Colon (tissue), 2 donors: ENCODE data around the gene C5orf58.
"Not testable (repeated sequence)": the region's sequence is repeated elsewhere in the genome, so short reads cannot be mapped to it uniquely, and the experiment has no call there.

Experiments used
- FAIRE-seq: peaks from 2 replicates; lab custom pipeline; 2012; peaks lifted over from hg19 to GRCh38; lab: Jason Lieb, UNC
- donor health status: control.
- donor health status: control.

C5orf58 gene

DNA sequence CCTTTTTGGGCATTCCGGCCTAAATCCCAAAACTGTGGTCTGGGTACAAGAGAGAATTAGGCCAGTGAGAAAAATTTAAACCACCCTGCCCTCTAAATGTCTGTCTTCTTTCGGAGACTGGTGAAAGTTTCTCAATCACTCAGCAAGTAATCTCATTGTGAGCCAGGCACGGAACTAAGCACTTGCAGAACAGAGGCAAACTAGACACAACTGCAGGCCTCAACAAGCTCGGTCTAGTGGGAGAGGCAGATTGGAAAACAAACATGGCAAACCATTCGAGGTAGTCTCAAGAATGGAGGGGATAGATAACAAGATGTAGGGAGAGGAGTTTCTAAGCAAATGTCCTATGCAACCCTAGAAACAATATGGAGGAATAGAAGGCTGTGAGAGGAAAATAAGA lies 8.9 kb upstream of the C5orf58 start:
- FAIRE-seq = no peak

- FAIRE-seq = no peak
These were observed 7.3 kb upstream of the C5orf58 start for GRCh38 chr5:170225326-170226128.

GRCh38 chr5:170226129-170226615 lies 6.6 kb upstream of the C5orf58 start:
- FAIRE-seq = no peak

DNA sequence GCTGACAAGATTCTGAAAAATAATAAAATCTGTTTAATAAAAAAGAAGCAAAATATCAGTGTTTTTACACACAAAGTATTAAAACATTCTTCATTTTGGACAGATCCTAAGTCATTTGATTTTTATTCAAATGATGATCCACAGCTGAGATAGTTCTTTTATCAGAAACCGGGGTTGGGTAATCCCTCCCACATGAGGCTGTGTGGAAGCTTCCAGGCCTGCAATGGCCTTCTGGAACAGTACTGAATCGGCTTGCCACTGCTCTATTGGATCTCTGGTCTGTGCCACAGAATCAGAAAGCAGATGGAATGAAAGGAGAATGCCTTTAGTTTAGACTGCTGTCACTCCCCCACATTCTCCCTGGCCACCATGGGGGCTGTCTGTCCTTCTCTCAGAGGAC lies 6.1 kb upstream of the C5orf58 start:
- FAIRE-seq = no peak

DNA sequence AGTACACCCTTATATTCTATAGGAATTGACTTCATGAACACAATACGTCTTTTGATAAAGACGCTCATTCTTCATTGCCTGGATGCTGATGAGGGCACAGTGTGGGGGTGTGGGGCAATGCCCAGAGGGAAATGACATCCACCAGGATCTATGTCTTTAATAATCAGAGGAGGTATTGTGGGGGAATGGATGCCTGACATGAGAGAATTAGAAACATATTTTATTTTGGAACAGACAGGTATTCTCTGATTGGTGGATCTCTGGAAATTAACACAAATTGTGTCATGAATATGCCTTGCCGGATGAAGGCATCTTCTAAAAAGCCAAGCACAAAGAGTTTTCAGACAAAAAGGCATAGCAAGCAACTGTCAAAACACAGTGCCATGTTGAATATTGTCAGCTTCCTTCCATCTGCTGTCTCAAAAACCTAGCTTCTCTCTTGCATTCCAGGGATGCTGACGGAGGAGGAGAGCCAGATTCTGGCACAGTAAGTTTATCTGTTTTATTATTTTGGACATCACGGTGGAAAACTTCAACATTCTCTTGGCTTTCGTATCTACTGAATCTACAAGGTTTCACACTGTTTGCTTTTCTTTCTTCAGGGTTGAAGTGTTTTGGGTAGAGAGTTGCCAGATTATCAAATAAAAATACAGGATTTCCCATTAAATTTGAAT lies 3.9 kb upstream of the C5orf58 start:
- no peak for FAIRE-seq

GRCh38 chr5:170233358-170233892 lies 640 bp downstream of the C5orf58 start:
- FAIRE-seq = no peak

GRCh38 chr5:170235876-170236864 lies 3.4 kb downstream of the C5orf58 start:
- no peak for FAIRE-seq

DNA sequence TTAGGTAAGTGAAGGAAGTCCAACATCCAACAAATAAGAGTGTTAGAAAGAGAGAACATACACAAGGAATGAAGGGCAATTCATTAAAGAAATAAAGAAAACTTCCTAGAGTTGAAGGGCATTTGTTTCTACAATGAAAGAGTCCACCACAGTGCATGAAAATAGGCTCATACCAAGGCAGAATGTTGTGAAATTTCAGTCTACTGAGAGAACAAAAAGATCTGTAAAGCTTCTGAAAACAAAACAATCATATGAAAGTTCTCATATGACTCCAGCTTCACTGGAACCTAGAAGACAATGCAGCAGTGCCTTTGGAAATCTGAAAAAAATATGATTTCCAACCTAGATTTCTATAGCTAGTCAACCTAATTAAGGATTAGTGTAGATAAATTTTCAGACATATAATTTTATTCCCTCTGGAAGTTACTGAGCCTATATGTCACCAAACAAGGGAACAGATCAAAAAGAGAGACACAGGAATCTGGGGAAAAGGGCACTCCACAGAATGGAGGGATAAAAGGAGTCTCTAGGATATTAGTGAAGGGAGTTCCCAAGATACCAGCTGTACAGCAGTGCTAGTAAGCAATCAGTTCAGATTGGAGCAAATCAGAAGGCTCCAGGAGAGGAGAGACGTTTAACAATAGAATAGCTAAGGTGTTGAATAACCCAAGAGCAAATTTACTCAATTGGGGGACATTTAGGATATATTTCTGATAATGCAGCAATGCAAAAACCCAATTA lies 5.8 kb downstream of the C5orf58 start:
- no peak for FAIRE-seq

DNA sequence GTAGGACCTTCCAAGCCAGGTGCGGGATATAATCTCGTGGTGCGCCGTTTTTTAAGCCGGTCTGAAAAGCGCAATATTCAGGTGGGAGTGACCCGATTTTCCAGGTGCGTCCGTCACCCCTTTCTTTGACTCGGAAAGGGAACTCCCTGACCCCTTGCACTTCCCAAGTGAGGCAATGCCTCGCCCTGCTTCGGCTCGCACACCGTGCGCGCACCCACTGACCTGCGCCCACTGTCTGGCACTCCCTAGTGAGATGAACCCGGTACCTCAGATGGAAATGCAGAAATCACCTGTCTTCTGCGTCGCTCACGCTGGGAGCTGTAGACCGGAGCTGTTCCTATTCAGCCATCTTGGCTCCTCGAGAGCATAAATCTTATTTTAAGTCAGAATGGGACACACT lies 12.7 kb downstream of the C5orf58 start:
- FAIRE-seq = not testable (repeated sequence)

GRCh38 chr5:170246126-170246870 lies 13.5 kb downstream of the C5orf58 start:
- no peak for FAIRE-seq

- FAIRE-seq = no peak
These were observed 14.6 kb downstream of the C5orf58 start for GRCh38 chr5:170247363-170247762.

DNA sequence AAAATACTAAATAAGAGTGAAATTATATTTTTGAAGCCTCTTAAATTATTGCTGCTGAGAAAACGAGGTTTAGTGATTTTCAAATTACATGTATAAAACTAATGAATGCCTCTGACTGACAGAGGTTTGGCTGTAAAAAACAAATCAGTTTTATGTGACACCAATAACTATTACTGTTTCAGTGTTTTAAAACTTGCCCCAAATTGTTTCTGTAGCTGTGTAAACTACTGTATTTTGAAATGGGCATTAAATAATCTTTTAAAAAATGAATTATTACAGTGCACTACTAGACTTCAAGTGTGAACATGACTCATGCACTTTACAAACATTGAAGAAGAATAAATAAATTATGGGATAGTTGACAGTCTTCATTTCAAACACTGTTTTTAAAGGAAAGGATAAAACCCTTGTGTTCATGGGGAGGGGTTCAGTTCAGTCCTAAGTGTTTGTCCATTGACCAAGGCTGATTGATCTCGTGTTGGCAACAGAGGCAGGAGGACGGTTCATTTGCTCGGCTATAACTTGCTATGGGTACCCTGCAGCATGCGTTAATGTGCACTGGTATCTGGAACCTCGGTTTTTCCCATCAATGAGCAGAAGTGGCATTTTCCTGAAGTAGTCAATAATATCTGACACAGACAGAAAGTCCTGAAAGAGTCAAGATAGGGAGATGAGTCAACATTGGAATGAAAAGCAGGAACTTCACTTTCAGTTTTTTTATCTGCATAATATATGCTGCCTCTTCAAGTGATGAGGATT lies 15.6 kb downstream of the C5orf58 start:
- FAIRE-seq = no peak

DNA sequence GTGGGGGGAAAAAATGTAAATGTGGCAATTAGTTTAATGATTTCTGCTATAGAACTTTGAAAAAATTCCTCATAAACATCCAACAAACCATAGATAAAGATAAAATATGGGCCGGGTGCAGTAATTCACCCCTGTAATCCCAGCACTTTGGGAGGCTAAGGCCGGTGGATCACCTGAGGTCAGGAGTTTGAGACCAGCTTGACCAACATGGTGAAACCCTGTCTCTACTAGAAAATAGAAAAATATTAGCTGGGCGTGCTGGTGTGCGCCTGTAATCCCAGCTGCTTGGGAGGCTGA lies 16.1 kb downstream of the C5orf58 start:
- not testable (repeated sequence) for FAIRE-seq

GRCh38 chr5:170249355-170249754 lies 16.6 kb downstream of the C5orf58 start:
- no peak for FAIRE-seq

DNA sequence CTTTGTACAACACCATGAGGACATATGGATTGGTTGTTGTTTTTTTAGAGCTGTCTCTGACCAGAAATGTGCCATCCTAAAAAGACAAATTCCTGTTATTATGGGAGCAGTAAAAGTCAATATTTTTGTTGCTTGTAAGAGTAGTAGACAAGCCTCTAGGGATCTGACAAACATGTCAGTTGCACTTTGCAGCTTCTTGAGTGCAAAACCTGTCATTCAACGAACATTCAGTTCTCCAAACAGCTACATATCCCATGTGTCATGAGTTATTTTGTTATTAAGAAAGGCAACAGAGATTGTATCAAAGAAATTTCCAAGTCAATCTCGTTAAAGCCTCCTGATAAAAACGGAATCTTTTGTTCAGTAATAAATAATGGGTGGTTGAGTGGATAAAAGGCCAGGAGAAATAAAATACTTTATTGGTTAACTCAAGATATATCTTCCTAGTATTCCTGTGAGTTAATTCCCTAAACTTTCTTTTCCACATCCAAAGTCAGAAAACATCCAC lies 18.1 kb downstream of the C5orf58 start:
- no peak for FAIRE-seq

DNA sequence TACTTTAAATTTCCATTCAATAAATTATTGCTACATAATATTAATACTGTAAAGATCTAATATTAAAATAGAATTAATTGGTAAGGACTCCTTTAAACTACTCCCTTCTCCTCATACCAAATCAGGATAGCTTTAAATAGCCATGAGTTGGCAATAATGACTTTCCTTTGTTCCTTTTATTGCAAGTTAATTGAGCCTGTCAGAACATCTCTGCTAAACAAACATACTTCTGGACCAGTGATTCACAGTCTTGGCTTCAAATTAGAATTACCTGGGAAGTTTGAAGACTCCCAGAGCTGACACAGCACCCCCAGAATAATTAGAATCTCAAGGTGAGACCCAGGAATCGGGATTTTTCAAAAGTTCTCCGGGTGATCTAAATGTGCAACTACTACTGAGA lies 18.7 kb downstream of the C5orf58 start:
- no peak for FAIRE-seq

GRCh38 chr5:170252109-170252508 lies 19.3 kb downstream of the C5orf58 start:
- no peak for FAIRE-seq

DNA sequence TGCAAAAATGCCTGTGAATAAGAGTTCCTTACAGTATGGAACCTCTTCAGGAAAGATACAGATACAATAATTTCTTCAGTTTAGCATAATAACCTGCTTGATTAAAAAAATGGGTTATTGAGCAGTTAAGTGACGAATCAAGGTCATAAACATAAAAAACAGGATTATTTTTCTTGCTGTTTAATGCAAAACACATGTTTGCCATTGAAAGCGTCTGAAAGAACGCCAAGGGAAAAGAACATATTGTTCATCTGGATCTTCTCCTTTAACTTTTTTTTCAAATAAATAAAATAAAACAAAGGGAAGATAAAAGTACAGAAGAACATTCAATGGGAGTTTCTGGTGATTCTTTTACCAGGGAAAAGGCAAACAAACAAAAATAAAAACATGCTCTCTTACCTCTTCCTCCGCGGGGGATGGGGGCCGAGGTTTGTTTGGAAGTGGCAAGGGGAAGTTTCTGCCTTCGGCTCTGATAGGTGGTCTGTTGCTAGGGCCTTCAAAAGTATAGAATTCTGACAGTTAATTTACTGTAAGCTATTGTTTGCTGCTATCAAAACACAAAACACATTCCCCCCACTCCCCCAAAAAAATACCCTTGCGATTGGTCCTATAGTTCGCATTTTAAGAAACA lies 20.1 kb downstream of the C5orf58 start:
- FAIRE-seq = no peak

DNA sequence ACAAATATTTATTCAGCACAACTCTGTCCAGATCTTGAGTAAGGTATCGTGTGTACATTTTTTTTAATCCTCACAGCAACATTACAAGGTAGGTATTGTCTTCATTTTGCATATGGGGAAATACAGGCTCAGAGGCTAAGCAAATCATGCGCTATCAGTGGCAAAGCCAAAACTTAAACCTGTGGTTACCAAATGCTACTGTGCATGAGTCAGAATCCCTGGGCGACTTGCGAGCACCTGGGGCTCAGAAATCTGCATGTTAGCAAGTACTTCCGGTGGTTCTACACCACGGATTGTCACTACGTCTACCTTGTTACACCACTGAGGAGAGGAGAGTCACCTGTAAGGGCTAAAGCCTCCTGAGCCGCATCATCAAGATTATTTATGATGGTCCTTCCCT lies 21.3 kb downstream of the C5orf58 start:
- FAIRE-seq = no peak
